HepG2 (cell line): ENCODE measurements around the gene PIGV. TPM values are rescaled to one million over a fixed set of nuclear protein-coding genes. Genes with fewer than 3 reads are reported as not detected.

Experiments
- ELF1 ChIP-seq: sonication (generic); formaldehyde crosslinking; IDR thresholded peaks from 2 replicates; pipeline ENCODE4 v1.4.0; 2020; ENCODE audit warnings: missing genetic modification reagents
- ERF ChIP-seq: IDR thresholded peaks from 2 replicates; pipeline ENCODE4 v1.6.1; 2018; ENCODE audit warnings: missing biosample characterization, missing genetic modification reagents
- FOSL2 ChIP-seq: sonication (generic); formaldehyde crosslinking; IDR thresholded peaks from 2 replicates; pipeline ENCODE4 v1.4.0; 2020; ENCODE audit warnings: missing genetic modification reagents
- ISX ChIP-seq: sonication (generic); formaldehyde crosslinking; conservative IDR thresholded peaks from 2 replicates; pipeline ENCODE4 v1.5.0; 2020; ENCODE audit warnings: missing genetic modification reagents
- JUND ChIP-seq: sonication (generic); formaldehyde crosslinking; IDR thresholded peaks from 2 replicates; pipeline ENCODE4 v1.8.0; 2022; ENCODE audit warnings: mild to moderate bottlenecking, missing genetic modification reagents
- KAT7 ChIP-seq: IDR thresholded peaks from 2 replicates; pipeline ENCODE4 v1.6.1; 2018; ENCODE audit warnings: borderline replicate concordance, missing compliant biosample characterization
- KLF12 ChIP-seq: sonication (generic); formaldehyde crosslinking; IDR thresholded peaks from 2 replicates; pipeline ENCODE4 v1.4.0; 2020; ENCODE audit warnings: missing genetic modification reagents, borderline replicate concordance
- MAFF ChIP-seq: IDR thresholded peaks from 2 replicates; pipeline ENCODE4 v1.6.1; 2011; ENCODE audit warnings: low read depth, low read length, improper control_type of control experiment
- MIXL1 ChIP-seq: IDR thresholded peaks from 2 replicates; pipeline ENCODE4 v1.6.1; 2016
- MYC ChIP-seq: sonication (generic); formaldehyde crosslinking; IDR thresholded peaks from 2 replicates; pipeline ENCODE4 v1.9.0; 2021; ENCODE audit warnings: missing genetic modification reagents, borderline replicate concordance
- MZF1 ChIP-seq: sonication (generic); formaldehyde crosslinking; IDR thresholded peaks from 2 replicates; pipeline ENCODE4 v1.8.1; 2023; ENCODE audit warnings: mild to moderate bottlenecking, missing genetic modification reagents, borderline replicate concordance
- POLR2A ChIP-seq, 2 experiments: IDR thresholded peaks; 2 replicates each; pipeline ENCODE4 v1.6.1; 2011; ENCODE audit warnings: low read depth in 2 of 2, low read length in 2 of 2, mild to moderate bottlenecking in 1 of 2, moderate library complexity in 1 of 2; ENCODE audit not compliant: insufficient read depth in 1 of 2
- PRMT3 ChIP-seq: sonication (generic); formaldehyde crosslinking; IDR thresholded peaks from 2 replicates; pipeline ENCODE4 v1.8.1; 2022; ENCODE audit warnings: low read depth, mild to moderate bottlenecking, moderate library complexity, missing genetic modification reagents, borderline replicate concordance
- RFXAP ChIP-seq: sonication (generic); formaldehyde crosslinking; IDR thresholded peaks from 2 replicates; pipeline ENCODE4 v1.4.0; 2020; ENCODE audit warnings: missing genetic modification reagents, borderline replicate concordance
- SATB2 ChIP-seq: sonication (generic); formaldehyde crosslinking; IDR thresholded peaks from 2 replicates; pipeline ENCODE4 v1.5.0; 2020; ENCODE audit warnings: missing genetic modification reagents
- SIN3B ChIP-seq: fragments of 150-350 bp; IDR thresholded peaks from 2 replicates; pipeline ENCODE4 v1.6.1; 2014; ENCODE audit warnings: low read length
- SPEN ChIP-seq: sonication (generic); formaldehyde crosslinking; IDR thresholded peaks from 2 replicates; pipeline ENCODE4 v1.5.1; 2020; ENCODE audit warnings: low read depth, mild to moderate bottlenecking, missing genetic modification reagents
- SRSF9 ChIP-seq: fragments of 200-400 bp; formaldehyde crosslinking; IDR thresholded peaks from 2 replicates; pipeline ENCODE4 v1.6.1; 2018; ENCODE audit warnings: borderline replicate concordance, mild to moderate bottlenecking, low read depth, low read length; ENCODE audit not compliant: insufficient read depth, poor library complexity, severe bottlenecking
- YEATS2 ChIP-seq: sonication (generic); formaldehyde crosslinking; IDR thresholded peaks from 2 replicates; pipeline ENCODE4 v1.4.0; 2020; ENCODE audit warnings: missing genetic modification reagents, borderline replicate concordance
- ZNF20 ChIP-seq: sonication (generic); formaldehyde crosslinking; IDR thresholded peaks from 2 replicates; pipeline ENCODE4 v1.4.0; 2020; ENCODE audit warnings: mild to moderate bottlenecking, moderate library complexity, missing genetic modification reagents
- ZNF569 ChIP-seq: sonication (generic); formaldehyde crosslinking; IDR thresholded peaks from 2 replicates; pipeline ENCODE4 v1.5.0; 2020; ENCODE audit warnings: mild to moderate bottlenecking, missing genetic modification reagents, moderate library complexity, borderline replicate concordance
- polyA plus RNA-seq, 8 experiments: library from polyadenylated mRNA; depleted of rRNA in 3 of 8; stranded (reverse) in 7 of 8; unstranded in 1 of 8; fragments of >200 nt; fragmentation: Illumina TruSeq in 4 of 8; extraction: Trizol in 4 of 8; gene quantifications; 2 replicates each; pipeline versions ENCODE4 v1.2.1 to v1.2.3, GENCODE V29; 2011 to 2016; ENCODE audit warnings: low read depth in 4 of 8, missing spikeins in 1 of 8, mixed read lengths in 1 of 8; ENCODE audit not compliant: insufficient read depth in 1 of 8
- total RNA-seq, 5 experiments: library from RNA; depleted of rRNA; stranded (reverse); fragments of >200 nt; fragmentation: Illumina TruSeq; extraction: Trizol; gene quantifications; 2 replicates each; pipeline ENCODE4 v1.2.3, GENCODE V29; 2016; ENCODE audit warnings: low read depth in 1 of 5
- TF ChIP-seq, protein P1 (sequence below): sonication (generic); formaldehyde crosslinking; IDR thresholded peaks from 2 replicates; pipeline ENCODE4 v1.4.0; 2020; ENCODE audit warnings: missing genetic modification reagents
- TF ChIP-seq, protein P2 (sequence below): sonication (generic); formaldehyde crosslinking; IDR thresholded peaks from 2 replicates; pipeline ENCODE4 v1.8.1; 2022; ENCODE audit warnings: mild to moderate bottlenecking, missing genetic modification reagents
- TF ChIP-seq, protein P3 (sequence below): sonication (generic); formaldehyde crosslinking; IDR thresholded peaks from 2 replicates; pipeline ENCODE4 v1.4.0; 2020; ENCODE audit warnings: missing genetic modification reagents

PIGV gene
- total and polyA plus RNA-seq, 2 of the 13 experiments (the other 11 are each of a cell fraction or from before 2014, with no cell fraction given), result 13.5 to 22.7 TPM

DNA sequence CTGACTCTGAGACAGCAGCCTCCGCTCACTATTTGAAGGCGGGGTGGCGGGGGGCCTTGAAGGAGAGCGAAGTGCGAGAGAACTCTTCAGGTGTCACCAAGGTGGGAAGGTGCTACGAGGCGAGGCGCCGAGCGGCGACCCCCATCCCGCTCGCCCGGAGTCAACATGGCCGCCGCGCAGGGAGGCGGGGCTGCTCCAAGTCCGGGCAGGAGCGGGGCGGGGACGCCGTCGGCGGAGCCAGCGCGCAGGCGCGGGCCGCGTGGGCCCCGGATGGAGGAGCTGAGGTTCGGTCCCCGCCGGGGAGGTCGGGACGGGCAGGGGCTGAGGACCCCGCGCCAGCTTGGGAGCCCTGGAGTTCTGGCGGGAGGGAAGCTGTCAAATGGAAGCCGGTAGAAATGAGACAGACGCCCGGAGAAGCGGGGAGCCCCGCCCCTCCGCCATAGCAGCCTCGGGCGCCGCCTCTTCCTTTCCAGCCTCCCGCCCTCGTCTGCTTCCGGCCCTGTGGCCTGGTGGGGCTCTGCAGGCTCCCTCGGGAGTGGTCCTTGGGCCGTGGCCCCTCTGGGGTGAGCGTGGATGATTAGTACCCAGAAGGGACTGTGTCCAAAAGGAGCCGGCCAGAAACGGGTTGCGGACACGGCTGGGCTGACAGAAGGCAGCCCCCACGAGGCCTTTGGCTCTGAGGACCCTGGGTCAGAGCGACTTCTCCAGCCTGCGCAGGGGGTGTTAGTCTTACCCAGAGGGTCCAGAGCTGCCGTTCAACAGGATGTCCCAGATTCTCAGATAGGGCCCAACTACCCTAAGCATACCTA is at the start of gene PIGV (continued):
- TF ChIP-seq SATB2 (CRISPR knock-in tag), result no peak
- peak; percentile 79 for TF ChIP-seq ELF1 (CRISPR knock-in tag)
- peak; percentile 55 for TF ChIP-seq YEATS2 (CRISPR knock-in tag)
- peak; percentile 52 to 70; a peak in 3 of 4 replicates for TF ChIP-seq POLR2A (IDR thresholded peaks at IDR 0.05; ENCODE audit: insufficient read depth in 1 of 2, low read depth in 2 of 2, low read length in 2 of 2)
- TF ChIP-seq ZNF20, result no peak; the same call in 1 of the 2 replicates
- no peak for TF ChIP-seq KAT7
- TF ChIP-seq ZNF569, result no peak
- TF ChIP-seq, protein P1, sequence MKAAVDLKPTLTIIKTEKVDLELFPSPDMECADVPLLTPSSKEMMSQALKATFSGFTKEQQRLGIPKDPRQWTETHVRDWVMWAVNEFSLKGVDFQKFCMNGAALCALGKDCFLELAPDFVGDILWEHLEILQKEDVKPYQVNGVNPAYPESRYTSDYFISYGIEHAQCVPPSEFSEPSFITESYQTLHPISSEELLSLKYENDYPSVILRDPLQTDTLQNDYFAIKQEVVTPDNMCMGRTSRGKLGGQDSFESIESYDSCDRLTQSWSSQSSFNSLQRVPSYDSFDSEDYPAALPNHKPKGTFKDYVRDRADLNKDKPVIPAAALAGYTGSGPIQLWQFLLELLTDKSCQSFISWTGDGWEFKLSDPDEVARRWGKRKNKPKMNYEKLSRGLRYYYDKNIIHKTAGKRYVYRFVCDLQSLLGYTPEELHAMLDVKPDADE (CRISPR knock-in tag), result no peak
- no peak for TF ChIP-seq MZF1 (CRISPR knock-in tag)
- no peak for TF ChIP-seq JUND (CRISPR knock-in tag)
- TF ChIP-seq KLF12 (CRISPR knock-in tag), result no peak
- TF ChIP-seq, protein P2, sequence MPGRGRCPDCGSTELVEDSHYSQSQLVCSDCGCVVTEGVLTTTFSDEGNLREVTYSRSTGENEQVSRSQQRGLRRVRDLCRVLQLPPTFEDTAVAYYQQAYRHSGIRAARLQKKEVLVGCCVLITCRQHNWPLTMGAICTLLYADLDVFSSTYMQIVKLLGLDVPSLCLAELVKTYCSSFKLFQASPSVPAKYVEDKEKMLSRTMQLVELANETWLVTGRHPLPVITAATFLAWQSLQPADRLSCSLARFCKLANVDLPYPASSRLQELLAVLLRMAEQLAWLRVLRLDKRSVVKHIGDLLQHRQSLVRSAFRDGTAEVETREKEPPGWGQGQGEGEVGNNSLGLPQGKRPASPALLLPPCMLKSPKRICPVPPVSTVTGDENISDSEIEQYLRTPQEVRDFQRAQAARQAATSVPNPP, result peak; percentile 20; the same call in 1 of the 2 replicates
- TF ChIP-seq, protein P3, sequence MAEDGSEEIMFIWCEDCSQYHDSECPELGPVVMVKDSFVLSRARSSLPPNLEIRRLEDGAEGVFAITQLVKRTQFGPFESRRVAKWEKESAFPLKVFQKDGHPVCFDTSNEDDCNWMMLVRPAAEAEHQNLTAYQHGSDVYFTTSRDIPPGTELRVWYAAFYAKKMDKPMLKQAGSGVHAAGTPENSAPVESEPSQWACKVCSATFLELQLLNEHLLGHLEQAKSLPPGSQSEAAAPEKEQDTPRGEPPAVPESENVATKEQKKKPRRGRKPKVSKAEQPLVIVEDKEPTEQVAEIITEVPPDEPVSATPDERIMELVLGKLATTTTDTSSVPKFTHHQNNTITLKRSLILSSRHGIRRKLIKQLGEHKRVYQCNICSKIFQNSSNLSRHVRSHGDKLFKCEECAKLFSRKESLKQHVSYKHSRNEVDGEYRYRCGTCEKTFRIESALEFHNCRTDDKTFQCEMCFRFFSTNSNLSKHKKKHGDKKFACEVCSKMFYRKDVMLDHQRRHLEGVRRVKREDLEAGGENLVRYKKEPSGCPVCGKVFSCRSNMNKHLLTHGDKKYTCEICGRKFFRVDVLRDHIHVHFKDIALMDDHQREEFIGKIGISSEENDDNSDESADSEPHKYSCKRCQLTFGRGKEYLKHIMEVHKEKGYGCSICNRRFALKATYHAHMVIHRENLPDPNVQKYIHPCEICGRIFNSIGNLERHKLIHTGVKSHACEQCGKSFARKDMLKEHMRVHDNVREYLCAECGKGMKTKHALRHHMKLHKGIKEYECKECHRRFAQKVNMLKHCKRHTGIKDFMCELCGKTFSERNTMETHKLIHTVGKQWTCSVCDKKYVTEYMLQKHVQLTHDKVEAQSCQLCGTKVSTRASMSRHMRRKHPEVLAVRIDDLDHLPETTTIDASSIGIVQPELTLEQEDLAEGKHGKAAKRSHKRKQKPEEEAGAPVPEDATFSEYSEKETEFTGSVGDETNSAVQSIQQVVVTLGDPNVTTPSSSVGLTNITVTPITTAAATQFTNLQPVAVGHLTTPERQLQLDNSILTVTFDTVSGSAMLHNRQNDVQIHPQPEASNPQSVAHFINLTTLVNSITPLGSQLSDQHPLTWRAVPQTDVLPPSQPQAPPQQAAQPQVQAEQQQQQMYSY (CRISPR knock-in tag), result 0 out of 2 replicates have a peak, but pooled peaks have one; percentile 51
- peak; percentile 59; the same call in 1 of the 2 replicates for TF ChIP-seq MYC (CRISPR knock-in tag)
- TF ChIP-seq SPEN (CRISPR knock-in tag), result peak; percentile 79
- no peak; the same call in 1 of the 2 replicates for TF ChIP-seq FOSL2 (CRISPR knock-in tag)
- no peak for TF ChIP-seq SIN3B
- TF ChIP-seq RFXAP, result no peak
- no peak for TF ChIP-seq MAFF
- no peak for TF ChIP-seq ISX
- no peak for TF ChIP-seq MIXL1 (CRISPR knock-in tag)
- TF ChIP-seq SRSF9, result no peak
- no peak; the same call in 1 of the 2 replicates for TF ChIP-seq ERF (CRISPR knock-in tag)
- no peak for TF ChIP-seq PRMT3 (CRISPR knock-in tag)
